GM19099 (cell line): ENCODE results near the gene ADARB1.

Source experiments
- POLR2A ChIP-seq: IDR thresholded peaks from 3 replicates; pipeline ENCODE4 v1.6.1; 2011; ENCODE audit warnings: low read depth; ENCODE audit not compliant: insufficient read length; ENCODE audit errors: extremely low read depth

The ADARB1 gene

DNA sequence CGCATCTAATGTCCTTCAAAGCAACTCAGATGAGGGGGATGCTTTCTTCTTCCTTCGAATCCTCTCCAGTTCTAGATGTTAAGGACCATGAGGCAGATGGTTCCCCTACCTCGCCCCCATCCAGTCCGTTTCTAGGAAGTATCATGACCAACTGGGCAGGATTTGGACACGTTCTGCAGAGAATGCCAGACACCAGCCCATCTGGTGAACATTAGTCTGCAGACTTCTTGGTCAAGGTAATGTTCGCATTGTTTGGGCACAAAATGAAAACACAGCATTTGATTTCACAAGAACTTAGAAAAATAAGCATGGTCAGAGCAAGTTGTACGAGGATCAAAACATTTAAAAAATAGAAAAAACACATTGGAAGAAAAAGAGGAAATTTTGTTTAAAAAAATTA is 25.4 kb upstream of the ADARB1 start:
- no peak for TF ChIP-seq POLR2A

DNA sequence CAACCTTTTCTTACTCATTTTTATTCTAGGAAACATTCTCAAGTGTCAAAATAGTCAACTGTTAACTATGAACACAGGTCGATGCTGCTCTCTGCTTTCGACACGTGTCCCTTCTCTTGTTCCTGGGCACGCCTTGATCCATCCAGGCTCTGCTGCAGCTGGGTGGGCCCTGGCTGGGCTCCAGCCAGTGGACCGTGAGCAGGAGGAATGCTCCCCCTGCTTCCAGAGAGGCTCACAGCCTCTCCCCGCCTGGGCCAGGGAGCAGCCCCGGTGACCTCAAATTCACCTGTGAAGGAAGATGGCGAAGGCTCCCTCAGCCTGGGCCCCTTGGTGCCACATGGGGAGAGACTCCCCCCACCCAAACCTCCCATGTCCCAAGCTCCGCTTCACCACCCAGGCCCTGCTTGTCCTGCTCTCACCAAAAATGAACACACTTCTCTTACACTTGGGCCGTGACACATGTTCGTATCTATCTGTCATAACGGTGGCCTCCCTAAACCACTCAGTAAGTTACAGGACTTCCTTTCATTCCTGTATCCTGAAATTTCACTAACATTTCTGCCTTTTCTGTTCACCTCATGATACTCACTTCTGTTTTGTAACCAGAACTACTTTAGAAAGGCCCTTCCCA is 24.6 kb upstream of the ADARB1 start:
- no peak for TF ChIP-seq POLR2A

DNA sequence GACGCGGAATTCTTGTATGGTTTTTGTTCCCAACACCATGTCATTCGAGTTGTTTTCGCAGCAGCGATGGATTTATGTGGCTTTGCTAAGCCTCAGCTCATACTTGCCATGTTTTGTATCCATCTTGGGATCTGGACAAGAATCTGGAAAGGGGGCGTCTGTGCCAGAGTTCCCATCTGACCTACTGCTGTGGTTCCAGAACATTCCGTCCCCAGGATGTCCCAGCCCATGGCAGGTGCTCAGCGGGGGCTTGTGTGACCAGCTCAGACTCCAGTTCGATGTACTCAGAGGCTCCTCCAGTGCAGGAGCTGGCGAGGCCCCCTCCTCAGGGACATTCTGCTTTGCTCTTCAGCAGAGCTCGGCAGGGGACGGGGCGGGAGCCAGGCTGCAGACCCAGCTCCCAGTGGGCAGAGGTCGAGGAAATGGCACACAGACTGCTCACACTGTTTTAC is 24.0 kb upstream of the ADARB1 start:
- no peak for TF ChIP-seq POLR2A

DNA sequence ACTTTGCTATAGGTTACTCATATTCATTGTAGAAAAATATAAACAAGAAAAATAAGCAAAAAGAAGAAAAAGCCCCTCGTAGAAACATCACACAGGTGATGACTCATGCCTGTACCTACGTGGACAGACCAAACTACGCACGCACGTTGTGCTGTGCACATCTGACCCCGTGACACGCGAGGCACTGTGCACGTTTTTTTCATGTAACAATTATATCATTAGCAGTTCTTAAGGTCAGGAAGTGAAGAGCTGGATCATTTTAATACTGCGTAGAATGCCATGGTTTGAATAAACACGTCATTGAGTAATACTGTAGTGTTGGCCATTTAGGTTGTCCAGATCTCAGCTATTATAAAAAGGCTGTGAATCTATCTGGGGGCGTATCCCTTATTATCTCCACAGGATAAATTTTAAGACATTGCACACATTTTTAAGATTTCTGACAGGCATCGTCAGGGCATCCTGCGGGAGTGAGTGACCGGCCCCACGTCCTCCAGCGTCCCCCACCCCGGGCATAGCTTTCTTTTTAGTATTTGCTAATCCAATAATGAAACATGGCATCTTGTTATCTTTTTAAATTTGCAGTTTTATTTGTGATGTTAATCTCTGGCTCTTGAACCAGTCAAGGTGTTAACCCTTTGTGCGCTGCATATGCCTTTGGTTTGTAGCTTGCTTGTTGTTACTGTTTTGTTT is 23.4 kb upstream of the ADARB1 start:
- TF ChIP-seq POLR2A, result no peak

DNA sequence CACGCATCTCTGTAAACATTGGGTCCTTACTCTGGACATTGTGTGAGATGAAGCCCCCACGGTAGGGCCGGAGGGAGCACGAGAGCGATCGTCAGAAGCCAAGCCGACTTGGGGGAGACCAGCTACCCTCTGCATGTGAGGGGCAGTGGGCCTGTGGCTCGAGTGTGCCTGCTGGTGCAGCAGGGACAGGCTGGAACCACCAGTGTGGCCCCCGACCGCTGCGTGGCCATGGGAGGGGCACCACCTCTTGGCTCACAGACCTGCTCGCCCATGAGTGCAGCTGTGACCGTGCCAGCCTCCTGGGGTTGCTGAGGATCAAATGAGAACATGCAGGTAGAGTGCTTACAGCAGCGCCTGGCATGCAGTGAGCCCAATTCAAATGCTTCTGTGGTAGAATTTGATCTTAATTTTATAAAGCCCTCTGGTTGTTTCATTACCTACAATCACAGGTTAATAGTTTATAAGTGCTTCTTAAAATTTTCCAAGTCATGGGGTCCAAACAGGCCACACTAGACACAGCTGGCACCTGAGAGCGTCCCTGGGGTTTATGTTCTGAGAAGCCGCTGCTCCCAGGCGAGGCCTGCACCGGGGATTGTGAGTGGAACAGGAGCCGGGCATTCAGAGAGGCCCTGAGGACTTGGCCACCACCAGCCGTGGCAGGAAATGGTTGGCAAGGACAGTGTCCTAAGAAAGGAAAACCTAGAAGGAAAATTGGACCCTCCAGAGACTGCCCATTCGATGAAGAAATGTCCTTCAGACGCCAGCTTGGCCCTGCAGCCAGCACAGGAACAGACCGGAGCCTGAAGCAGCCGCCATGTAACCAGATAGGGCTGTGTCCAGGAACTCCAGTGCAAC is 22.6 kb upstream of the ADARB1 start:
- no peak for TF ChIP-seq POLR2A

DNA sequence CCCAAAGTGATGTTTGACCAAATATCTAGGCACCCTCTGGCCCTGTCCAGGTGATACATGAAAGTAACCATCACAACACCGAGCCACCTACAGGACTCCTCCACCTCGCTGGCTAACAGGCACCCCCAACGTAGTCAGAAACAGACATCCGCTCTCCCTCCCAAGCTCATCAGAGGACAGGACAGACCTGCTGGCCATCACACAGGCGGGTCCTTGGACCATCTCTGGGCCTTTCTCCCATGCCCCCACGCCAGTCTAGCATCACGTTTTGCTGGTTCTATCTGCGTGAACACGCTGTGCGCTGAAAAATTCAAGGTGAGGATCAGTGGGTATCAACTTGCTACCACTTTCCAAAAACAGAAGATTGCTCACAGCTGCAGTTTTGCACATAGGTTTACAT is 21.4 kb upstream of the ADARB1 start:
- no peak for TF ChIP-seq POLR2A

DNA sequence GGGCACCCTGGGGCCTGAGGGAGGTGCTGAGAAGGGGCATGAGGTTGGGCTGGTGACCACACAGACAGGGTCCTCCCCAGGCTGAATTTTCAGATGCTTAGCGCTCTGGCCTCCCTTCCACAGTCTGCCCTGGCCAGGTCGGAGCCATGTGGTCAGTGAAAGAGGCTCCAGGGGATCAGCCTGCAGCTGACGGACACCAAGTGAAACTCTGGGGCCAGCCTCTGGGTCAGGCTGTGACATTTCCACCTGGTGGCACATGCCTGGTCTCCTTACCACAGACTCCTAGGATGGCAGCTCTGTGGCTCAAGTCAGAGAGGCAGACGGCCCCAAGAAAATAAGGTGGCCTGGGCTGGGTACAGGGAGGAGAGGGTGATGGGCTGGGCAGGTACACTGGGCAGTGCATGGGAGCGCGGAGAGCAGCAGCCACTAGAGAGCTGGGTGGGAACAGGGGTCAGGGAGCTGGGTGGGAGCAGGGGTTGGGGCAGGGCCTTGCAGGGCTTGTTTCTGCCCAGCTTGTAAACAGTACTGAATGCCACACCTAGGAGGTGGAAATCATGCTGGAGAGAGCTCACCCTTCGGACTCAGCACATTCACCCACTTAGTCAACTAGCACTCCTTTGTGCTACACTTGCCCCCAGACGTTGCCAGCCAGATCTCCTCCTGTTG is 20.7 kb upstream of the ADARB1 start:
- no peak for TF ChIP-seq POLR2A

DNA sequence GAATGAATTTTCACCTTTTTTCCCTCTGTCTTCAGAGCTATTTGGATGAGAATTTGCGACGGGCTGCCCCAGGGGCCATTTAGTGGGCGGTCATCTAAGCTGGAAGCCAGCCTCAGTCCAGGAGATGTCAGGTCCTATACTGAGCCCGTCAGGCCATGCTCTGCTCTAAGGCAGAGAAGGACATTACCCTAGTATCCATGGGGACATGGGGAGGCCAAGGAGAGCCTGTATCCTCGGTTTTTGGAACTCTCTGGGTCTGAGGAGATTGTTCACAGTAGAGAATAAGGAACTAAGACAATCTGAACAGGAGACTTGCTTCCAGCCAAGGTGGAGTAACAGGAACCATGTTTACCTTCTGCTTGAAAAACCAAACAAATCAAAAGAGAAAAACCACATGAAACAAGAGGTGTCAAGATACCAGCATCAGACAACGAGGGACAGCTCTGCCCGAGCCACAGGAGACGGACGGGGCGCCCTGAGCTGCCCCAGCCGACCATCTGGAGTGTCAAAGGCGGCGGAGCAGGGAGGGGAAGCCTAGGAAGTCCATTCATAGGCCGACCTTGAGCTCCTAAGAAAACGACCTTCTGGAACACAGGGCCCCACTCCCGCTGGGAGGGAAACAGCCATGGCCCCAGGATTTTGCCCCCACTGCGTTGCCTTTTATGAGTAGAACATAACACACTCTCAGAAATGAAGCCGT is 20.0 kb upstream of the ADARB1 start:
- no peak for TF ChIP-seq POLR2A

DNA sequence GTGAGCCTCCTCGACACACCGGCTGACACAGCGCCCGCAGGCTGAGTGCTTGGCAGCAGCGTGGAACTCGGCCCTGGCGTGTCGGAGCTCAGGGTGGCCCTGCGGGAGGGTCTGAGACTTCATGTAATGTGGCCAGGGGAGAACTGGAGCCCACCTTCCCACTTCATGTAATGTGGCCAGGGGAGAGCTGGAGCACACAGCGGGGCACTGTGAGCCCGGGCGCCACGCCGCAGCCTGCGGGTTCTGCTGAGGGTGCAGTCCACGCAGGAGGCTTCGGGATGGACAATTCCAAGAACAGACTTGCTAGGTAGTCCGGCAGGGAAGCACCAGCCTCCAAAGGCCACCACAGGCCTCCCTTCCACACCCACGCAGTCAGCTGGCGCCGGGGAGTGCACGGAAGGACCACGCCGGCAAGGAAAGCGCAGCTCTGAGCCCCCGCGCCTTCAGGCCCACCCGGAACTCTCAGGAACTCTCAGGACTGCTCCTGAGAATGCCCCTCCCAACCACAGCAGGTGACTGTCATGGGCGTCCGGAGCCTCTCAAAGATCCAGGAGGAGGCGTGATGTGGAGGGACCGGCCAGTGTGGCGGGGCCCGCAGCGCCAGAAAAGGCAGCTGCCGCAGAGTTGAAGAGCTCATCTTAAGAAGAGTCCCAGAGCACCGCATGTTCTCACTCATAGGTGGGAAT is 19.3 kb upstream of the ADARB1 start:
- TF ChIP-seq POLR2A, result no peak

DNA sequence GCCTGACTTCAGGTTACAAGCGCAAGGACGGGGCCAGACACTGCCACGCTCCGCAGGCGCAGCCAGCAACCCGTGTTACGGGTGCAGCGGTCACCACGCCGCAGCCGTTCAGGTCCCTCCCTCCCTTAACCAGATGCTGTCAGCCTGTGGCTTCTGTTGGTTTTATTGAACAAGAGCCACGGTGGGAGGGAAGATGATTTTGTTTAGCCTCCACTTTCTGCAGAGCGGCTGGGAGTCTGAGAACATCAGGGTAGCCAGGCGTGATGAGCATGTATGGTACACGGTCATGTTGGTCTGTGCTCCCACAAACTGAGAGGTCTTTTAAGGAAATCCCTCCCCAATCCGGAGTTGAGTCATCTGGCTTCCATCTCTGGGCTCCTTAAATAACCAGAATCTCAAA is 18.5 kb upstream of the ADARB1 start:
- TF ChIP-seq POLR2A, result no peak

DNA sequence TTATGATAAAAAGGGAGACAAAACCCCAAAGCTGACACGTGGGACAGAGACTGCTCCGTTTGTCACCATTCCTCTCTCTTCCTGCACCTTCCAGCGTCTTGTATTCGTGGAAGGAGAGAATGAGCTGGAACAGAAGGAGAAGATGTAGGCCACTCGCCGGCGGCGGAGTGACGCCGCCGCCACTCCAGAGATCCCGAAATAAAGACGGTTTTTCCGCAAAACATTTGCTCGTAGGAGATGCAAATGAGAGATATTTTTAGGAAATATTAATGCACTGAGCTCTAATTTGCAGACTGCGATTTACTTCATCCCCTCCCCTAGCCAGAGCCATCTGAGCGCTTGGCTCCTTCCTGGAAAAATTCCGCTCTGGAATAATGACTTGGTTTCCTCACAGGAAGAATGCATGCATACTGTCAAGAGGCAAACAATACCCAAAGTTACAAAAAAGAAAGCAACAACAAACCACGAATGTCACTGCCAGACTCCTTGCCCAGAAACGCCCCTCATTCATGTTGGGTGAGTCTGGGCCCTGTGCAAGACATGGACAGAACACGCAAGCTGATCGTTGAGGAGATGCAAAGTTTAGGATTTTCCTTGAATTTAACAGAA is 18.0 kb upstream of the ADARB1 start:
- no peak for TF ChIP-seq POLR2A

DNA sequence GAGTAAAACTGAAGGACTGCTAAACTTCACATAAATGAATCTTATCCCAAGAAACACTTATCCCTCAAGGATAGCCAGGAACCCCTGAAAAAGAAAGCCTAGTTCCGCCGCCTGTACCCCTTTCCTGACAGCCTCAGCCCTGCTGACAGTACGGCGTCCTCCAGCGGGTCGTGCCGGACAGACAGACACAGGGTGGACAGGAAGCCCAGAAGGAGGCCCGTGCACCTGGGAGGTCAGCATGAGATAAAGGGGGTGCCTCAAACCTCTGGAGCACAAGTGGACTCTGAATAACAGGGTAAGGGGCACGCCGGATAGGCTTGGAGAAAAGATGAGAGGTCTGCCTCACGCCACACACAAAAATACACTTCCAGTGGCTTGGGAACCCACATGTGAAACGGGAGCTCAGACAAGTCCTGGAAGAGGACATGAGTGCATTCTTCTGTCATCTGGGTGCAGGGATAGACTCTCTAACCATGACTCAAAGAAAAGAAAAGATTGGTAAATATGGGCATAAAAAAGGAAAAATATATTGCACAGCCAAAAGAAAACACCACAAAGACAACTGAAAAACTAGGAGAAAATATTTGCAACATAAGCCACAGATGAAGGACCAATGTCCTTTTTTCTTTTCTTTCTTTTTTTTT is 17.3 kb upstream of the ADARB1 start:
- TF ChIP-seq POLR2A, result no peak

DNA sequence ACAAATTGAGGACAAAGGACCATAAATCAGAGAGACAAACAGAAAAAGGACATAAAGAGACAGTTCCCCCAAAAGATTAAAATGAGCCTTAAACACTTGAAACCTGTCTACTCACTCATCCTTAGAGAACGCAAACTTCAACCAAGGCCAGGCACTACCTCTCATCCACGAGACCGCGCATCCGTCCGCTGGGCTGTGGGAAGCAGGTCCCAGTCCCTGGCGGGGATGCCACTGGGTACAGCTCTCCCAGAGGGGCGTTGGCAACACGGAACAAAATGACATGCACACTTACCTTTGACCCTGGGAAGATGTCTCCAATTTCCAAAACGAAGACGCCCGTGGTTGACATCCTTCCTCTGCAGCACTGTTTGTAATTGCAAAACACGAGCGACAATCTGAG is 16.5 kb upstream of the ADARB1 start:
- no peak for TF ChIP-seq POLR2A

DNA sequence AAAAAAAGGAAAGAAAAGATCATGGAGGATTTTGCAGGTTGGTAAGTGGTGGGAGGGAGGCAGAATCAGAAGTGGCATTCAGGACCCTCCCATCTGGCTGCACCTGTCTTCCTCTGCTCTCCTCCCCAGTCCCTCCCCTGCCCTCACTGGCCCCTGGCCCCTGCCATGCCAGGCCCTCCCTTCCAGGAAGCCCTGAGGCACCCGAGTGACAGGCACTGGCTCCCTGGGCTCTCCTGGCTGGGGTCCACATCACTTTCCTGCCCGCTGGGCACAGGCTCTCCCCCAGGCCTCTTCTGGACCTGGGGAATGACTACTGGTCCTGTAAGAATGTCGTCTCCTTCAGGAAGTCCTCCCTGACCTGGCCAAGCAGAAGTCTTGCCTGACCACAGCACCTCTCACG is 15.3 kb upstream of the ADARB1 start:
- TF ChIP-seq POLR2A, result no peak

DNA sequence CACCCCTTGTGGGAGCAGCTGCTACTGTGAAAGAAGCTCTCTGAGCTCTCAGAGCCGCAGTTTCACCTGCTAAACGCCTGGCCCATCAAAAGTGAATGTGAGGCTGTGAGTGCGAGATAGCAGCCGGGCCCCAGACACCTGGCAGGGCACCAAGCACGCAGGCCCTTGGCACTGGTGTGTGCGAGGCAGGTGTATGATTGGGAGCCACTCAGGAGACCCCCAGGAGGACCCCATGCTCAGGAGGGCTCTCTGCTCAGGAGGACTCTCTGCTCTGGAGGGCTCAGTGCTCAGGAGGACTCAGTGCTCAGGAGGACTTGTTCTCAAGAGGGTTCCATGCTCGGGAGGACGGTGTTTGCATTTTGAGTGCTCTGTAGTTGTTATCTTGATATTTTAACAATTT is 14.3 kb upstream of the ADARB1 start:
- no peak for TF ChIP-seq POLR2A
